ENCODE results near the gene GBX1. TPM values are rescaled to one million over a fixed set of nuclear protein-coding genes. Genes with fewer than 3 reads are reported as not detected.

GBX1 gene
- total RNA-seq, 2 experiments from 2014 or later: not detected

- no peak for DNase-seq
- intact Hi-C loops (cut with micrococcal nuclease): no loop called here
- Mint-ChIP-seq H3K4me1 (ENCODE audit: low read depth) (no peaks in the 10 kb centered on the region), H3K9me3 (no peaks in the 10 kb centered on the region), H3K36me3 (peaks cover 11% of the 10 kb centered on the region), H3K4me3 (no peak overlapping the region), H3K27ac (no peak overlapping the region), H3K27me3 (no peaks in the 10 kb centered on the region)
- POLR2A ChIA-PET: no interaction called here
- CTCF ChIA-PET: interaction anchor here (1.2 kb wide), 1 partner anchor 17 kb away, joined by 4 read pairs; no protein-coding TSS in a partner anchor
Measured at GRCh38 chr7:151141311-151141854, 26.1 kb downstream of the GBX1 start.

- intact Hi-C loops (cut with micrococcal nuclease): no loop called here
- POLR2A ChIA-PET: no interaction called here
- Mint-ChIP-seq H3K36me3 (peaks cover 11% of the 10 kb centered on the region), H3K27me3 (no peaks in the 10 kb centered on the region), H3K9me3 (no peaks in the 10 kb centered on the region), H3K27ac (no peak overlapping the region), H3K4me3 (no peak overlapping the region), H3K4me1 (ENCODE audit: low read depth) (no peaks in the 10 kb centered on the region)
- CTCF ChIA-PET: interaction anchor here (1.2 to 1.9 kb wide), 2 partner anchors 17 kb away, joined by 4 to 10 read pairs; no protein-coding TSS in a partner anchor
- no peak for DNase-seq
Measured at GRCh38 chr7:151140826-151141225, 26.7 kb downstream of the GBX1 start.

GRCh38 chr7:151139791-151140190 lies 27.7 kb downstream of the GBX1 start:
- Mint-ChIP-seq H3K27ac (no peak overlapping the region), H3K4me3 (no peak overlapping the region), H3K27me3 (no peaks in the 10 kb centered on the region), H3K9me3 (no peaks in the 10 kb centered on the region), H3K4me1 (ENCODE audit: low read depth) (no peaks in the 10 kb centered on the region), H3K36me3 (peaks cover 11% of the 10 kb centered on the region)
- CTCF ChIA-PET: interaction anchor here (1.9 kb wide), 1 partner anchor 16 kb away, joined by 10 read pairs; no protein-coding TSS in a partner anchor
- POLR2A ChIA-PET: no interaction called here
- intact Hi-C loops (cut with micrococcal nuclease): no loop called here
- no peak for DNase-seq

GRCh38 chr7:151139071-151139790 lies 28.3 kb downstream of the GBX1 start:
- no peak overlapping the region for H3K4me3 Mint-ChIP-seq
- intact Hi-C loops (cut with micrococcal nuclease): no loop called here
- H3K4me1 Mint-ChIP-seq (ENCODE audit: low read depth): no peaks in the 10 kb centered on the region
- no peak overlapping the region for H3K27ac Mint-ChIP-seq
- H3K9me3 Mint-ChIP-seq: no peaks in the 10 kb centered on the region
- DNase-seq: no peak
- H3K36me3 Mint-ChIP-seq: peaks cover 9% of the 10 kb centered on the region
- H3K27me3 Mint-ChIP-seq: no peaks in the 10 kb centered on the region
- ChIA-PET CTCF (interaction anchor here (1.9 kb wide), 1 partner anchor 15 kb away, joined by 10 read pairs; no protein-coding TSS in a partner anchor), POLR2A (no interaction called here)

GRCh38 chr7:151138153-151138851 lies 29.2 kb downstream of the GBX1 start:
- intact Hi-C loops (cut with micrococcal nuclease): no loop called here
- no peak overlapping the region for H3K4me3 Mint-ChIP-seq
- no peak overlapping the region for H3K27ac Mint-ChIP-seq
- H3K36me3 Mint-ChIP-seq: peaks cover 3% of the 10 kb centered on the region
- H3K9me3 Mint-ChIP-seq: no peaks in the 10 kb centered on the region
- no peak for DNase-seq
- CTCF ChIA-PET: interaction anchor here (1.7 kb wide), 1 partner anchor 14 kb away, joined by 5 read pairs; no protein-coding TSS in a partner anchor
- no peaks in the 10 kb centered on the region for H3K27me3 Mint-ChIP-seq
- no peaks in the 10 kb centered on the region for H3K4me1 Mint-ChIP-seq (ENCODE audit: low read depth)
- POLR2A ChIA-PET: no interaction called here

GRCh38 chr7:151137791-151138152 lies 29.7 kb downstream of the GBX1 start:
- DNase-seq: no peak

GRCh38 chr7:151137076-151137675 lies 30.3 kb downstream of the GBX1 start:
- Mint-ChIP-seq H3K36me3 (peaks cover 5% of the 10 kb centered on the region), H3K9me3 (no peaks in the 10 kb centered on the region), H3K4me1 (ENCODE audit: low read depth) (no peaks in the 10 kb centered on the region), H3K27ac (no peak overlapping the region), H3K4me3 (no peak overlapping the region), H3K27me3 (no peaks in the 10 kb centered on the region)
- ChIA-PET CTCF (interaction anchor here (1.7 kb wide), 1 partner anchor 13 kb away, joined by 5 read pairs; no protein-coding TSS in a partner anchor), POLR2A (no interaction called here)
- intact Hi-C loops (cut with micrococcal nuclease): no loop called here
- no peak for DNase-seq

More at GRCh38 chr7:151137791-151138152, 29.7 kb downstream of the GBX1 start:
- ChIA-PET POLR2A (no interaction called here), CTCF (interaction anchor here (1.7 kb wide), 1 partner anchor 14 kb away, joined by 5 read pairs; no protein-coding TSS in a partner anchor)
- no peaks in the 10 kb centered on the region for H3K9me3 Mint-ChIP-seq
- intact Hi-C loops (cut with micrococcal nuclease): no loop called here
- peaks cover 4% of the 10 kb centered on the region for H3K36me3 Mint-ChIP-seq
- H3K4me1 Mint-ChIP-seq (ENCODE audit: low read depth): no peaks in the 10 kb centered on the region
- no peak overlapping the region for H3K4me3 Mint-ChIP-seq
- no peaks in the 10 kb centered on the region for H3K27me3 Mint-ChIP-seq
- no peak overlapping the region for H3K27ac Mint-ChIP-seq

GRCh38 chr7:151135866-151136843 lies 31.3 kb downstream of the GBX1 start:
- ChIA-PET POLR2A (no interaction called here), CTCF (interaction anchor here (0.7 to 2.4 kb wide), 3 partner anchors 12 to 33 kb away, joined by 3 to 11 read pairs (median 9); no protein-coding TSS in a partner anchor)
- Mint-ChIP-seq H3K9me3 (no peaks in the 10 kb centered on the region), H3K27me3 (no peaks in the 10 kb centered on the region), H3K27ac (no peak overlapping the region), H3K4me1 (ENCODE audit: low read depth) (no peaks in the 10 kb centered on the region), H3K36me3 (peaks cover 5% of the 10 kb centered on the region), H3K4me3 (no peak overlapping the region)
- DNase-seq: no peak
- intact Hi-C loops (cut with micrococcal nuclease): no loop called here

GRCh38 chr7:151135525-151135845 lies 32.0 kb downstream of the GBX1 start:
- Mint-ChIP-seq H3K27me3 (no peaks in the 10 kb centered on the region), H3K27ac (no peak overlapping the region), H3K9me3 (no peaks in the 10 kb centered on the region), H3K4me1 (ENCODE audit: low read depth) (no peaks in the 10 kb centered on the region), H3K4me3 (no peak overlapping the region), H3K36me3 (peaks cover 8% of the 10 kb centered on the region)
- intact Hi-C loops (cut with micrococcal nuclease): no loop called here
- CTCF ChIA-PET: interaction anchor here (0.7 to 2.4 kb wide), 3 partner anchors 12 to 33 kb away, joined by 3 to 11 read pairs (median 9); no protein-coding TSS in a partner anchor
- no peak for DNase-seq
- POLR2A ChIA-PET: no interaction called here

GRCh38 chr7:151134743-151135524 lies 32.6 kb downstream of the GBX1 start:
- ChIA-PET POLR2A (no interaction called here), CTCF (interaction anchor here (1.7 to 2.4 kb wide), 2 partner anchors 11 to 34 kb away, joined by 9 to 11 read pairs; no protein-coding TSS in a partner anchor)
- Mint-ChIP-seq H3K4me3 (no peak overlapping the region), H3K9me3 (no peaks in the 10 kb centered on the region), H3K36me3 (peaks cover 8% of the 10 kb centered on the region), H3K27ac (no peak overlapping the region), H3K27me3 (no peaks in the 10 kb centered on the region), H3K4me1 (ENCODE audit: low read depth) (no peaks in the 10 kb centered on the region)
- intact Hi-C loops (cut with micrococcal nuclease): no loop called here
- DNase-seq: no peak
